ENCODE measurements around the gene FOXK2. TPM values are rescaled to one million over a fixed set of nuclear protein-coding genes. Genes with fewer than 3 reads are reported as not detected.

FOXK2 gene
- total RNA-seq, 6 donors from 2014 or later: 50.8 to 92.7 (median 58.9) TPM

DNA sequence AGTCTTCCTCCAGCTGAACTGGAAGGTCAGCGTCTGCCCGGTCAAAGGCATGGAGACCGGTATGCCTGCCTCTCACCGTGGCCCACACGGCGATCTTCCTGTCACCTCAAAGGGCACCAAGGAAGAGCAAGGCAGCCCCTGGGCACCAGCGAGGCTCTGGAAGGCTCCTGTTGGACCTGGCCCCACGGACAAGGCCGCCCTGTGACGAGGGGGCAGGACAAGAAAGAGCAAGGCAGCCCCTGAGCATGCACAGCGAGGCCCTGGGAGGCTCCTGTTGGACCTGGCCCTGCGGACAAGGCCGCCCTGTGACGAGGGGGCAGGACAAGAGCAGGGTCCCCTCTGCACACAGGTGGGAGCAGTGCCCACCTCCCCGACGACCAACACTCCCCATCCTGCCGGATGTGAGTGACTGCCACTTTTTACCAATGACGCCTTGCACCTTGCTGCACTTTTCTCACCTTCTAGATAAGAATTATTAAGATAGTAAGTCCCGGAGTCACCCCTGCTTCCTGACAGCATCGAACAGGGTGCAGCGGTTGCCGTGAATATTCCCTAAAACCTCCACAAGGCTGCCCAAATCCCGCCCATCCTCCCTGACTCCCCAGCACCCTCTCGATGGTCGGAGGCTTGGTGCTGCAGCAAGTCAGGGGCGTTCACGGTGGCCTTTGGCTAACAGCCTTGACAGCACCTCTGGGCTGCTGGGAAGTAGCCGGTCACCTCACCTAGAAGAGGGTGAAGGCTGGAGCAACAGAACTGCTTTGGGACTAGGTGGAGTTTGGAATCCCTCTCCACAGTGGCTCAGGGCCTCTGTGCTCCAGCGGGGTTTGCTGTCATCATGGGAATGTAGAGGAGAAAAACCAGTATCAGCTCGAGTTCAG, 134.4 kb downstream of the FOXK2 start:
- ATAC-seq (ENCODE audit: low FRiP score in 2 of 2) (no peak), DNase-seq (no peak)
- peaks cover 0 to 5% (median 3%) of the 10 kb centered on the region in 4 donors for H3K4me1 ChIP-seq
- TF ChIP-seq POLR2A (IDR thresholded peaks at IDR 0.05): no peak
- TF ChIP-seq, protein P1, sequence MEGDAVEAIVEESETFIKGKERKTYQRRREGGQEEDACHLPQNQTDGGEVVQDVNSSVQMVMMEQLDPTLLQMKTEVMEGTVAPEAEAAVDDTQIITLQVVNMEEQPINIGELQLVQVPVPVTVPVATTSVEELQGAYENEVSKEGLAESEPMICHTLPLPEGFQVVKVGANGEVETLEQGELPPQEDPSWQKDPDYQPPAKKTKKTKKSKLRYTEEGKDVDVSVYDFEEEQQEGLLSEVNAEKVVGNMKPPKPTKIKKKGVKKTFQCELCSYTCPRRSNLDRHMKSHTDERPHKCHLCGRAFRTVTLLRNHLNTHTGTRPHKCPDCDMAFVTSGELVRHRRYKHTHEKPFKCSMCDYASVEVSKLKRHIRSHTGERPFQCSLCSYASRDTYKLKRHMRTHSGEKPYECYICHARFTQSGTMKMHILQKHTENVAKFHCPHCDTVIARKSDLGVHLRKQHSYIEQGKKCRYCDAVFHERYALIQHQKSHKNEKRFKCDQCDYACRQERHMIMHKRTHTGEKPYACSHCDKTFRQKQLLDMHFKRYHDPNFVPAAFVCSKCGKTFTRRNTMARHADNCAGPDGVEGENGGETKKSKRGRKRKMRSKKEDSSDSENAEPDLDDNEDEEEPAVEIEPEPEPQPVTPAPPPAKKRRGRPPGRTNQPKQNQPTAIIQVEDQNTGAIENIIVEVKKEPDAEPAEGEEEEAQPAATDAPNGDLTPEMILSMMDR (IDR thresholded peaks at IDR 0.05): no peak
- no peak for TF ChIP-seq POLR2AphosphoS5 (IDR thresholded peaks at IDR 0.05)
- no peak for TF ChIP-seq EP300 (IDR thresholded peaks at IDR 0.05)
- H3K27me3 ChIP-seq: no peaks in the 10 kb centered on the region
- H3K9me3 ChIP-seq: no peaks in the 10 kb centered on the region
- 85 to 86% methylated on average over 17 to 30 of the region's 30 CpGs for WGBS, 2 donors
- peaks cover 0 to 16% (median under 1%) of the 10 kb centered on the region in 4 donors for H3K36me3 ChIP-seq
- H3K27ac ChIP-seq: peak overlapping the region in 1 of 4 donors; percentile 22
- no peak overlapping the region for H3K4me3 ChIP-seq

Other genes starting within 250 kb of the FOXK2 start
- gene CSNK1D, start 246.0 kb upstream of the FOXK2 start, total RNA-seq: 100 to 1,000 TPM in 4 of 6 donors, 10 to 100 TPM in 2; 80.6 to 228 (median 152) TPM
- gene CD7, start 202.1 kb upstream of the FOXK2 start, total RNA-seq: 10 to 100 TPM in 1 of 6 donors, 1 to 10 TPM in 5; 5.2 to 24.7 (median 7.6) TPM
- 10 to 100 TPM; 17.8 to 50.4 (median 36.2) TPM for gene SECTM1, start 186.0 kb upstream of the FOXK2 start, total RNA-seq
- gene TEX19, start 160.5 kb upstream of the FOXK2 start, total RNA-seq: not detected
- under 1 TPM in 1 of 6 donors, not detected in 5; 0.39 TPM for gene UTS2R, start 148.0 kb upstream of the FOXK2 start, total RNA-seq
- gene HEXD, start 101.4 kb upstream of the FOXK2 start, total RNA-seq: 100 to 1,000 TPM in 2 of 6 donors, 10 to 100 TPM in 4; 33.7 to 250 (median 43.4) TPM
- gene OGFOD3, start 101.1 kb upstream of the FOXK2 start, total RNA-seq: 10 to 100 TPM; 20.0 to 76.9 (median 38.2) TPM
- 100 to 1,000 TPM in 3 of 6 donors, 10 to 100 TPM in 3; 74.9 to 193 (median 108) TPM for gene CYBC1, start 69.0 kb upstream of the FOXK2 start, total RNA-seq
- gene NARF, start 61.0 kb upstream of the FOXK2 start, total RNA-seq: 10 to 100 TPM; 28.9 to 77.8 (median 62.6) TPM
- 10 to 100 TPM; 54.9 to 90.0 (median 74.3) TPM for gene WDR45B, start 128.7 kb downstream of the FOXK2 start, total RNA-seq
- gene RAB40B, start 179.0 kb downstream of the FOXK2 start, total RNA-seq: 10 to 100 TPM in 5 of 6 donors, 1 to 10 TPM in 1; 7.8 to 23.7 (median 11.4) TPM
- gene FN3KRP, start 197.0 kb downstream of the FOXK2 start, total RNA-seq: 10 to 100 TPM; 14.7 to 94.3 (median 28.8) TPM
- gene FN3K, start 215.9 kb downstream of the FOXK2 start, total RNA-seq: 10 to 100 TPM; 10.8 to 63.9 (median 30.7) TPM
- 100 to 1,000 TPM in 3 of 6 donors, 10 to 100 TPM in 3; 71.3 to 262 (median 104) TPM for gene TBCD, start 232.3 kb downstream of the FOXK2 start, total RNA-seq

All from upper lobe of left lung (tissue), 6 donors.